K562 (cell line): ENCODE results near the gene TBC1D9. TPM values are rescaled to one million over a fixed set of nuclear protein-coding genes. Genes with fewer than 3 reads are reported as not detected.

Experiments used
- ATAC-seq: fragments of 200-7000 bp; cut with Tn5 transposase; 3 replicates; pipeline ENCODE4 v1.9.1; 2020; ENCODE audit warnings: moderate library complexity
- BruUV-seq: library from RNA; stranded (reverse); fragments of 400-500 nt; replicated peaks from 2 replicates; lab custom pipeline; 2021; lab: Mats Ljungman, UMichigan
- CTCF ChIA-PET: fragments of 300-600 bp; formaldehyde crosslinking; extraction: SDS; loops from one replicate; lab custom pipeline; 2021; ENCODE audit warnings: low intra/inter-chr PET ratio; lab: Yijun Ruan, JAX
- POLR2A ChIA-PET: fragments of 300-600, 350-650 bp; sonication (Branson Sonifier 250); formaldehyde crosslinking; extraction: SDS; loops from one replicate; lab custom pipeline; 2021; ENCODE audit warnings: antibody characterized with exemption, inconsistent platforms; lab: Yijun Ruan, JAX
- DNase-seq, 4 experiments: peaks; one replicate each; pipeline versions ENCODE4 v3.0.0 to v3.0.0-alpha.2; 2011 to 2018; ENCODE audit warnings: low spot score in 3 of 4, mixed read lengths in 3 of 4; ENCODE audit errors: extremely low read depth in 1 of 4
- FAIRE-seq: peaks from 2 replicates; lab custom pipeline; 2011; peaks lifted over from hg19 to GRCh38; lab: Jason Lieb, UNC
- H2AFZ ChIP-seq: 2 replicates; pipeline ENCODE4 v1.6.0; 2011; ENCODE audit warnings: low read depth, low read length, control low read depth, inconsistent platforms
- H3K27ac ChIP-seq: fragments of 200-600 bp; 3 replicates; pipeline ENCODE4 v1.8.0; 2011; ENCODE audit warnings: low read depth, mild to moderate bottlenecking, control low read depth, inconsistent platforms, low read length, moderate library complexity, mixed read lengths; ENCODE audit errors: extremely low read depth
- H3K27me3 ChIP-seq, 2 experiments: fragments of 300-600 bp in 1 of 2; 2 replicates in 1 of 2; 3 replicates in 1 of 2; pipeline versions ENCODE4 v1.6.0 to v1.8.0; 2011; ENCODE audit warnings: inconsistent platforms in 2 of 2, low read length in 2 of 2, mild to moderate bottlenecking in 1 of 2, mixed read lengths in 1 of 2, moderate library complexity in 1 of 2; ENCODE audit not compliant: control insufficient read depth in 2 of 2, insufficient read depth in 2 of 2
- H3K36me3 ChIP-seq: fragments of 300-600 bp; 3 replicates; pipeline ENCODE4 v1.8.0; 2011; ENCODE audit warnings: mild to moderate bottlenecking, low read length, inconsistent platforms; ENCODE audit not compliant: control insufficient read depth, insufficient read depth
- H3K4me1 ChIP-seq, 2 experiments: fragments of 200-600 bp in 1 of 2; replicated peaks in 1 of 2; 2 replicates in 1 of 2; 3 replicates in 1 of 2; pipeline versions ENCODE4 v1.5.1 to v1.8.0; 2011; ENCODE audit warnings: inconsistent platforms in 2 of 2, low read length in 2 of 2, mild to moderate bottlenecking in 1 of 2, mixed read lengths in 1 of 2, moderate library complexity in 1 of 2; ENCODE audit not compliant: control insufficient read depth in 2 of 2, insufficient read depth in 2 of 2
- H3K4me2 ChIP-seq: 2 replicates; pipeline ENCODE4 v1.6.1; 2011; ENCODE audit warnings: low read length, control low read depth, inconsistent platforms, mixed read lengths; ENCODE audit not compliant: insufficient read depth
- H3K4me3 ChIP-seq: fragments of 200-600 bp; sonication (generic), shearing (Covaris generic); 2 replicates; pipeline ENCODE4 v1.5.1; 2016; ENCODE audit warnings: control low read depth, inconsistent platforms
- H3K79me2 ChIP-seq: fragments of 200-600 bp; 3 replicates; pipeline ENCODE4 v1.8.0; 2011; ENCODE audit warnings: low read length, inconsistent platforms; ENCODE audit not compliant: control insufficient read depth, insufficient read depth
- H3K9ac ChIP-seq, 2 experiments: 2 replicates each; pipeline versions ENCODE4 v1.6.0 to v1.6.1; 2011; ENCODE audit warnings: low read depth in 2 of 2, low read length in 2 of 2, control low read depth in 1 of 2, inconsistent platforms in 1 of 2, mild to moderate bottlenecking in 1 of 2, mixed read lengths in 1 of 2; ENCODE audit not compliant: insufficient read depth in 1 of 2
- H3K9me1 ChIP-seq: one replicate; pipeline ENCODE4 v1.6.0; 2011; ENCODE audit warnings: inconsistent platforms, mild to moderate bottlenecking, low read length, moderate library complexity; ENCODE audit not compliant: control insufficient read depth, insufficient read depth
- H3K9me3 ChIP-seq: replicated peaks from 2 replicates; pipeline ENCODE4 v1.5.1; 2011; ENCODE audit warnings: low read depth, low read length, inconsistent platforms; ENCODE audit not compliant: control insufficient read depth, insufficient read depth
- H4K20me1 ChIP-seq: replicated peaks from 2 replicates; pipeline ENCODE4 v1.6.1; 2011; ENCODE audit warnings: low read length, inconsistent platforms, mixed read lengths; ENCODE audit not compliant: control insufficient read depth, insufficient read depth
- CTCF ChIP-seq, 3 experiments: IDR thresholded peaks in 2 of 3; conservative IDR thresholded peaks in 1 of 3; 2 replicates each; pipeline ENCODE4 v1.5.1; 2011 to 2012; ENCODE audit warnings: low read length in 3 of 3, mild to moderate bottlenecking in 3 of 3, control low read depth in 2 of 3, improper control_type of control experiment in 1 of 3, inconsistent platforms in 1 of 3, low read depth in 1 of 3, mixed read lengths in 1 of 3, moderate library complexity in 1 of 3; ENCODE audit not compliant: insufficient read depth in 2 of 3
- SRSF7 ChIP-seq: fragments of 200-400 bp; formaldehyde crosslinking; optimal IDR thresholded peaks from 2 replicates; pipeline ENCODE3; 2017; ENCODE audit warnings: mild to moderate bottlenecking, low read depth, low read length
- WGBS: fragments of 100-300 bp; shearing (Covaris generic); methylation state at CpG from one replicate; pipeline ENCODE4 v1.1.6; 2016; ENCODE audit warnings: low coverage, mixed read lengths; ENCODE audit not compliant: insufficient coverage; ENCODE audit errors: missing lambda C conversion rate; 5-methylcytosine and 5-hydroxymethylcytosine counted together
- in situ Hi-C: fragments of 300-500 bp; cut with MboI; formaldehyde crosslinking; loops from 4 replicates; pipeline ENCODE4 v1.15.0; 2018; ENCODE audit warnings: inconsistent platforms, mixed read lengths
- intact Hi-C: fragments of 100-400 bp; cut with micrococcal nuclease; formaldehyde crosslinking; loops from 2 replicates; pipeline ENCODE4 v1.14.2; 2022
- polyA plus RNA-seq, 8 experiments: library from polyadenylated mRNA; depleted of rRNA in 4 of 8; stranded (reverse) in 5 of 8; unstranded in 3 of 8; fragments of >200 nt; fragmentation: Nextera tagmentation in 2 of 8; fragmentation: Illumina TruSeq in 1 of 8; extraction: Ambion mirVana in 2 of 8; extraction: Trizol in 1 of 8; gene quantifications; 2 replicates each; pipeline versions ENCODE4 v1.2.1 to v1.2.3, GENCODE V29; 2011 to 2014; ENCODE audit warnings: inconsistent platforms in 1 of 8, missing spikeins in 1 of 8
- total RNA-seq, 7 experiments: library from RNA; depleted of rRNA in 6 of 7; stranded (reverse); fragments of >200 nt in 6 of 7; fragmentation: Illumina TruSeq in 2 of 7; extraction: Trizol in 2 of 7; gene quantifications; 2 replicates each; pipeline versions ENCODE4 v1.2.1 to v1.2.3, GENCODE V29; 2011 to 2021; ENCODE audit warnings: low replicate concordance in 1 of 7

TBC1D9 gene
- total and polyA plus RNA-seq, 9 of the 15 experiments (the other 6 are each of a cell fraction or from before 2014, with no cell fraction given), result 0.13 TPM; not detected in 8

DNA sequence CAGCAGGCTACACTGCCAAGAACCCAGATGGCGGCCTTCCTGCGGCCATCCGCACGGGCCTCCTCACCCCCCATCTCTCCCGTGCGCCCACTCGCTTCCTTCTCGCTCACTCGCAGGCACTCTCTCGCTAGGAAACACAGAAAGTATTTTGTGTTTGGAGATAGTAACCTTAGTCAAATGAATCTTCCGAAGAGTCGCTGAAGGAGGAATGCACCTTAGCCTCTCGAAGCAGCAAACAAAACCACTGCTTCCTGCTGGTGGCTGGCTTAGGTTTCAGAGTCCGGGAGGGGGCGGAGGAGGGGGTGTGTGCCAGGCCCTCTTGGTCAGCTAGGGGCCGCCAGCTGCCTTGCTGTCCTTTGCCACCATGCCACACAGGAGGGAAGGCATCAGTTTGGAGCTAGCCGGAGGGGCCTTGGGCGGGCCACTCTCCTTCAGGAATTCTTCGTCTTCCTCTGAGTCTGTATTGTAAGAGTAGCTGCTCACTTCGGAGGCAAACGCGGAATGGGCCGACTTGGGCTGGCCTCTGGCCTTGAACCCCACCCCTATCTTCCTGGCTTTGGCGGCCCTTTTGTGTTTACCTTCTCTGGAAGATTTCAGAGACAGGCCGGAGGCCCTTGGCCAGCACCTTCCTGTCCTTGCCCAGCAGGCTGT lies 114.3 kb downstream of the TBC1D9 start:
- Histone ChIP-seq H3K4me1 (peaks cover 0 to 15% of the 10 kb centered on the region in 2 experiments; a peak in 2 of 5 replicates), H2AFZ (no peak overlapping the region), H4K20me1 (no peaks in the 10 kb centered on the region), H3K9me3 (no peaks in the 10 kb centered on the region), H3K79me2 (no peaks in the 10 kb centered on the region), H3K9ac (peak overlapping the region in 1 of 2 experiments; percentile 35; a peak in 1 of 4 replicates), H3K36me3 (no peaks in the 10 kb centered on the region), H3K4me2 (no peak overlapping the region), H3K27me3 (peaks cover 30 to 39% of the 10 kb centered on the region in 2 experiments; a peak in 4 of 5 replicates), H3K4me3 (no peak overlapping the region), H3K27ac (no peak overlapping the region), H3K9me1 (peaks cover 2% of the 10 kb centered on the region)
- ATAC-seq, result peak; percentile 23; the same call in 2 of the 3 replicates
- no peak for DNase-seq
- TF ChIP-seq CTCF (IDR thresholded peaks at IDR 0.05 in 2 of 3, conservative IDR thresholded peaks at IDR 0.05 in 1 of 3; ENCODE audit: insufficient read depth in 2 of 3, low read depth in 1 of 3, low read length in 3 of 3) (0 out of 6 replicates have a peak, but pooled peaks of 1 of the 3 experiments have one; percentile 17), SRSF7 (no peak)
- in situ Hi-C loops (no loop called here), intact Hi-C loops (no loop called here)
- FAIRE-seq, result no peak
- WGBS, result 3% methylated on average over 25 of the region's 25 CpGs
- BruUV-seq, result no TSS peak
- ChIA-PET CTCF (no interaction called here), POLR2A (interaction anchor here (0.8 kb wide), 1 partner anchor 10 kb away, joined by 4 read pairs; no protein-coding TSS in a partner anchor)
